ENCODE data around the gene TSPO.

The TSPO gene

GRCh38 chr22:43207849-43208702, 56.7 kb downstream of the TSPO start:
- H3K4me3 ChIP-seq (ENCODE audit: low read depth, low read length), result no peak overlapping the region
- DNase-seq (ENCODE audit: low read depth), result no peak
- no peak for TF ChIP-seq CTCF (IDR thresholded peaks at IDR 0.05; ENCODE audit: control insufficient read depth, extremely low read depth, insufficient read depth)

DNA sequence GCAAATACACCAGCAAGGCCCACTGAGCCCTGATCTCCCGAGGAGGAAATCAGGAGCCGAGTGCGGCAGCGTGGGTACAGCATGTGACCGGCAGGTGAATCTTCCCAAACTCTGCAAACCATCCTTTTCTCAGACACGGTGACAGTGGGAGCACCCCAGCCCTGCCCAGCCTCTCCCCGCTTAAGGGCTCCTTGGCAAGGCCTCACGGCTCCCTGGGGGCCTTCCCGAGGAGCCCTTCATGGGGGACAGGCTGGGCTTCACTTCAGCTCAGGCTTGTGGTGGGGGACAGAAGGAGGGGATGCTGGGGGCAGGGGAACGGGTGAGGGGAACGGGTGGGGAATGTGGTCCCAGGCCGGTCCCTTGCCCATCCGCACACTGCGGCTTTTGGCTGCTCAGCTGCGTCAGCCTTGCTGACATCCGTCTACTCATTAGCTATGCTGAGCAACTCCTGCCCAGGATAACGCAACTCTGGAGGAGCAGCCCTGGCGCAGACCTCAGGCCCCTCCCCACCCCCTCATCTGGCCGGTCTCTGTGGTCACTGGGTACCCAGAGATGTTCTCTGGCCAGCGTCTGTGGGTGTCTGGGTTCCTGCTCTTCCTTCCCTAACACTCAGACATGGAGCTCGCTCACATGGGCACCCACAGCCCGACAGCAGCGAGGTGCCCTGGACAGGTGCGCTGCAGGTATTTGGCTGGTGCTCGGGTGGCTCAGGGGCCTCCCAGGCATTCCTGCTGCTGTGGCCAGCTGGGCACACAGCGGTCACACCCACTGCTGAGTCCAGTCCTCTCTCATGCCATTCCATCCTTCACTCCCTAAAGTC, 57.6 kb downstream of the TSPO start:
- no peak for TF ChIP-seq CTCF (IDR thresholded peaks at IDR 0.05; ENCODE audit: control insufficient read depth, extremely low read depth, insufficient read depth)
- no peak overlapping the region for H3K4me3 ChIP-seq (ENCODE audit: low read depth, low read length)
- DNase-seq (ENCODE audit: low read depth), result no peak

DNA sequence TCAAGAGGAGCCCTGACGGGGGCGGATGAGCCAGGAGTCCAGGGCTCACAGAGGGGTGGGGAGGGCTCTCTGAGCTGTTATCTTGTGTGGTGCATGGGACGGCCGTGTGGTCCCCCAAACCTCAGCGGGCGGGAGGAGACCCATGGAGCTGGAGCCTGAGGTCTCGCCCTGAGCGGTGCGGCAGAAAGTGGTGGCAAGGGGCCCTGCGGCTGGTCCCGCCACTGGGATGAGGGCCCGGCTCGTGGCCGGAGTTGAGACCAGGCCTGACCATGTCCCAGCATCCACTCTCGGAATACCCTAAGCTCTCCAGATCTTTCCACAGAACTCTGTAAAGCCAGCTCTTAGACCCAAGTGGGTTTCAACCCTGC, 58.1 kb downstream of the TSPO start:
- no peak overlapping the region for H3K4me3 ChIP-seq (ENCODE audit: low read depth, low read length)
- TF ChIP-seq CTCF (IDR thresholded peaks at IDR 0.05; ENCODE audit: control insufficient read depth, extremely low read depth, insufficient read depth), result no peak
- DNase-seq (ENCODE audit: low read depth), result no peak

- no peak for TF ChIP-seq CTCF (IDR thresholded peaks at IDR 0.05; ENCODE audit: control insufficient read depth, extremely low read depth, insufficient read depth)
- H3K4me3 ChIP-seq (ENCODE audit: low read depth, low read length), result no peak overlapping the region
- no peak for DNase-seq (ENCODE audit: low read depth)
Measured at GRCh38 chr22:43209971-43210370, 58.6 kb downstream of the TSPO start.

GRCh38 chr22:43210631-43211515, 59.5 kb downstream of the TSPO start:
- TF ChIP-seq CTCF (IDR thresholded peaks at IDR 0.05; ENCODE audit: control insufficient read depth, extremely low read depth, insufficient read depth), result no peak

DNA sequence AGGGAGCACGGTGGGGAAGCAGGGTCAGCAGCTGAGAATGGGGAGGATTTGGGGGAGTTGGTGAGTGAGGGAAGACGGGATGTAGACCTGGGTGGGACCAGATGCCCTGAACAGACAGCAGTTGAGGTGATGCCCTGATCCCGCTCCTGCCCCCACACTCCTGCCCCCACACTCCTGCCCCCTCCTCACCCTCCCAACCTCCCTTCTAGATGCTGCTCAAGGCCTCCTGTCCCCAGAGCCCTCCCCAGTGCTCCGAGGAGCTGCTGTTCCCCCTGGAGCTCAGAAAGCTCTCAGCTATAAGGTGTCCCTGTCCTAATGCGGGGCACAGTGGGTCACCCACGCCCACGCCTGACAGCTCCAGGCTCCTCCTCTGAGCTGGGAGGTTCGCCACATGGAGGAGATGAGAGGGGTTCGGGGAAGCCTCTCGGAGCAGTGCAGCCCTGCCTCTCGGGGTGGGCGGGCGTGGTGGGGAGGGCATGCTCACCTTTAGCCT, 60.6 kb downstream of the TSPO start:
- H3K4me3 ChIP-seq (ENCODE audit: low read depth, low read length), result no peak overlapping the region
- DNase-seq (ENCODE audit: low read depth), result no peak
- TF ChIP-seq CTCF (IDR thresholded peaks at IDR 0.05; ENCODE audit: control insufficient read depth, extremely low read depth, insufficient read depth), result no peak

More at GRCh38 chr22:43210631-43211515, 59.5 kb downstream of the TSPO start:
- DNase-seq (ENCODE audit: low read depth), result no peak
- H3K4me3 ChIP-seq (ENCODE audit: low read depth, low read length), result no peak overlapping the region

Data from LNCaP clone FGC (cell line).